GM19397 (cell line): ENCODE data around the gene PDGFRB.

ENCODE experiments used
- ATAC-seq: cut with Tn5 transposase; IDR thresholded peaks from one replicate; pipeline ENCODE4 v1.9.1; 2021; ENCODE audit warnings: mild to moderate bottlenecking, moderate library complexity; ENCODE audit not compliant: unreplicated experiment

The PDGFRB gene

GRCh38 chr5:150119421-150120061, 36.1 kb downstream of the PDGFRB start:
- ATAC-seq = no peak

- no peak for ATAC-seq
Measured at GRCh38 chr5:150118561-150119229, 37.0 kb downstream of the PDGFRB start.

- ATAC-seq = no peak
Measured at GRCh38 chr5:150117945-150118560, 37.6 kb downstream of the PDGFRB start.

GRCh38 chr5:150116667-150117400, 38.8 kb downstream of the PDGFRB start:
- no peak for ATAC-seq

- no peak for ATAC-seq
Measured at GRCh38 chr5:150114773-150115408, 40.8 kb downstream of the PDGFRB start.

GRCh38 chr5:150114102-150114641, 41.5 kb downstream of the PDGFRB start:
- ATAC-seq = no peak

GRCh38 chr5:150113047-150113744, 42.4 kb downstream of the PDGFRB start:
- no peak for ATAC-seq

GRCh38 chr5:150112201-150113046, 43.2 kb downstream of the PDGFRB start:
- ATAC-seq = no peak

GRCh38 chr5:150111122-150111521, 44.5 kb downstream of the PDGFRB start:
- ATAC-seq = no peak

GRCh38 chr5:150109921-150110320, 45.7 kb downstream of the PDGFRB start:
- no peak for ATAC-seq

- no peak for ATAC-seq
Measured at GRCh38 chr5:150108711-150109514, 46.7 kb downstream of the PDGFRB start.

GRCh38 chr5:150107909-150108447, 47.7 kb downstream of the PDGFRB start:
- ATAC-seq = no peak

GRCh38 chr5:150106674-150107426, 48.8 kb downstream of the PDGFRB start:
- ATAC-seq = no peak

- no peak for ATAC-seq
Measured at GRCh38 chr5:150105928-150106615, 49.6 kb downstream of the PDGFRB start.

GRCh38 chr5:150104550-150104870, 51.1 kb downstream of the PDGFRB start:
- ATAC-seq = no peak

GRCh38 chr5:150103678-150104549, 51.7 kb downstream of the PDGFRB start:
- ATAC-seq = no peak
